Lung (tissue), 12 donors: ENCODE measurements around the gene ARL14EP. TPM values are rescaled to one million over a fixed set of nuclear protein-coding genes. Genes with fewer than 3 reads are reported as not detected.
A peak's percentile ranks its signal among the peaks of the same experiment; 100 is the strongest.

Experiments used
- ATAC-seq: fragments of 200-7000 bp; cut with Tn5 transposase; one replicate; pipeline ENCODE4 v1.9.1; 2020; ENCODE audit warnings: moderate number of reproducible peaks; ENCODE audit not compliant: insufficient read depth, low FRiP score
- DNase-seq, 3 donors: peaks; one replicate each; pipeline ENCODE4 v3.0.0-alpha.2; 2013 to 2017
- H3K27ac ChIP-seq, 2 donors: one replicate each; pipeline ENCODE4 v1.5.1; 2013; ENCODE audit warnings: mild to moderate bottlenecking in 2 of 2, moderate library complexity in 2 of 2, control low read depth in 1 of 2, inconsistent platforms in 1 of 2, low read depth in 1 of 2, low read length in 1 of 2
- H3K27me3 ChIP-seq, 3 donors: one replicate each; pipeline ENCODE4 v1.5.1; 2013; ENCODE audit warnings: low read length in 2 of 3; ENCODE audit not compliant: control insufficient read depth in 3 of 3, insufficient read depth in 3 of 3
- H3K36me3 ChIP-seq, 4 donors: one replicate each; pipeline ENCODE4 v1.5.1; 2013; ENCODE audit warnings: low read length in 4 of 4, mild to moderate bottlenecking in 1 of 4, moderate library complexity in 1 of 4; ENCODE audit not compliant: control insufficient read depth in 4 of 4, insufficient read depth in 4 of 4
- H3K4me1 ChIP-seq, 5 donors: one replicate each; pipeline ENCODE4 v1.5.1; 2013; ENCODE audit warnings: low read length in 5 of 5, mild to moderate bottlenecking in 2 of 5, moderate library complexity in 1 of 5; ENCODE audit not compliant: control insufficient read depth in 5 of 5, insufficient read depth in 5 of 5
- H3K4me3 ChIP-seq: one replicate; pipeline ENCODE4 v1.5.1; 2013; ENCODE audit warnings: mild to moderate bottlenecking, control low read depth, moderate library complexity
- H3K9ac ChIP-seq, 2 donors: one replicate each; pipeline ENCODE4 v1.5.1; 2013; ENCODE audit warnings: low read length in 2 of 2, control low read depth in 1 of 2; ENCODE audit not compliant: insufficient read depth in 1 of 2
- H3K9me3 ChIP-seq, 4 donors: one replicate each; pipeline ENCODE4 v1.5.1; 2013; ENCODE audit warnings: low read length in 3 of 4, mild to moderate bottlenecking in 1 of 4, moderate library complexity in 1 of 4; ENCODE audit not compliant: control insufficient read depth in 4 of 4, insufficient read depth in 3 of 4
- WGBS, 2 donors: extraction: QIAGEN DNeasy Blood & Tissue Kit; methylation state at CpG; one replicate each; pipeline ENCODE4 v1.1.7; 2013; 5-methylcytosine and 5-hydroxymethylcytosine counted together
- polyA plus RNA-seq, 2 donors: library from polyadenylated mRNA; stranded (reverse); fragments of 200-250 nt; gene quantifications; one replicate each; pipeline ENCODE4 v1.2.1, GENCODE V29; 2013
- total RNA-seq, 2 donors: library from RNA; depleted of rRNA in 1 of 2; stranded (reverse); fragments of >200 nt in 1 of 2; gene quantifications; one replicate each; pipeline ENCODE4 v1.2.1, GENCODE V29; 2014 to 2021
- TF ChIP-seq, protein P1 (sequence below): IDR thresholded peaks from 2 replicates; pipeline ENCODE4 v1.5.1; 2012; ENCODE audit warnings: mild to moderate bottlenecking; ENCODE audit errors: control extremely low read depth, extremely low read depth
- donor health status: control.
- donor health status: control.
- donor health status: Bipolar disorder and iron deficiency.
- donor health status: healthy.
- donor health status: DM: yes; HTN: yes; CAD: no.

Gene ARL14EP
- total and polyA plus RNA-seq, 4 donors = 8.3 to 29.4 (median 13.0) TPM

GRCh38 chr11:30346068-30346688 lies 23.3 kb downstream of the ARL14EP start:
- ATAC-seq = peak; percentile 58
- H3K4me1 ChIP-seq = peaks cover 0 to 3% (median 0%) of the 10 kb centered on the region in 5 donors
- H3K9me3 ChIP-seq = no peaks in the 10 kb centered on the region
- WGBS, 2 donors = 13 to 19% methylated on average over 5 of the region's 5 CpGs
- no peak overlapping the region for H3K27ac ChIP-seq
- TF ChIP-seq, protein P1, sequence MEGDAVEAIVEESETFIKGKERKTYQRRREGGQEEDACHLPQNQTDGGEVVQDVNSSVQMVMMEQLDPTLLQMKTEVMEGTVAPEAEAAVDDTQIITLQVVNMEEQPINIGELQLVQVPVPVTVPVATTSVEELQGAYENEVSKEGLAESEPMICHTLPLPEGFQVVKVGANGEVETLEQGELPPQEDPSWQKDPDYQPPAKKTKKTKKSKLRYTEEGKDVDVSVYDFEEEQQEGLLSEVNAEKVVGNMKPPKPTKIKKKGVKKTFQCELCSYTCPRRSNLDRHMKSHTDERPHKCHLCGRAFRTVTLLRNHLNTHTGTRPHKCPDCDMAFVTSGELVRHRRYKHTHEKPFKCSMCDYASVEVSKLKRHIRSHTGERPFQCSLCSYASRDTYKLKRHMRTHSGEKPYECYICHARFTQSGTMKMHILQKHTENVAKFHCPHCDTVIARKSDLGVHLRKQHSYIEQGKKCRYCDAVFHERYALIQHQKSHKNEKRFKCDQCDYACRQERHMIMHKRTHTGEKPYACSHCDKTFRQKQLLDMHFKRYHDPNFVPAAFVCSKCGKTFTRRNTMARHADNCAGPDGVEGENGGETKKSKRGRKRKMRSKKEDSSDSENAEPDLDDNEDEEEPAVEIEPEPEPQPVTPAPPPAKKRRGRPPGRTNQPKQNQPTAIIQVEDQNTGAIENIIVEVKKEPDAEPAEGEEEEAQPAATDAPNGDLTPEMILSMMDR = peak; percentile 28
- no peak overlapping the region for H3K4me3 ChIP-seq
- no peak overlapping the region for H3K9ac ChIP-seq
- no peaks in the 10 kb centered on the region for H3K36me3 ChIP-seq
- H3K27me3 ChIP-seq = no peaks in the 10 kb centered on the region
- DNase-seq = peak in 2 of 3 donors; percentile 85 to 89

DNA sequence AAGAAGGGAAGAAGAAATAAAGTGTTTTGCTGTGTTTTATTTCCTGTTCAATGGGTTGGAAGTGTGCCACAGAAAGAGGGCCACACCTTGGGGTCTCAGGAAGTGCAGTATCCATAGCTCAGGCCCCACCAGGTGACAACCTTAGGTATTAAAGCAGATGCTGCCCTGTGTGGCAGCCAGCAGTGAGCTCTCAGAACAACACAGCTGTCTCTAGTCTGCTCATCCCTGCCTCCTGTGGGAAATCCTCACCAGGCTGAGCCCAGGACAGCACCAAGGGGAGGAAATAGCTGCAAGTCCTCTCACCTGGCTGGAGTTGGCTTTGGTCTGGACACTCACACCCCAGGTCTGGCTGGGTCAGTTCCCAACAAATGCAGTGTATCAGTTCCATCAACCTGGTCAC lies 25.1 kb downstream of the ARL14EP start:
- DNase-seq (no peak), ATAC-seq (no peak)
- no peaks in the 10 kb centered on the region for H3K9me3 ChIP-seq
- no peak overlapping the region for H3K27ac ChIP-seq
- no peaks in the 10 kb centered on the region for H3K27me3 ChIP-seq
- TF ChIP-seq, protein P1 = no peak
- H3K4me3 ChIP-seq = no peak overlapping the region
- no peak overlapping the region for H3K9ac ChIP-seq
- no peaks in the 10 kb centered on the region for H3K36me3 ChIP-seq
- H3K4me1 ChIP-seq = peaks cover 0 to 3% (median 0%) of the 10 kb centered on the region in 5 donors

GRCh38 chr11:30349885-30350284 lies 27.0 kb downstream of the ARL14EP start:
- no peak overlapping the region for H3K9ac ChIP-seq
- H3K9me3 ChIP-seq = no peaks in the 10 kb centered on the region
- no peak for ATAC-seq
- no peak overlapping the region for H3K4me3 ChIP-seq
- WGBS, 2 donors = 89 to 90% methylated on average over 3 of the region's 3 CpGs
- H3K4me1 ChIP-seq = peaks cover 0 to 3% (median 0%) of the 10 kb centered on the region in 5 donors
- H3K36me3 ChIP-seq = no peaks in the 10 kb centered on the region
- no peaks in the 10 kb centered on the region for H3K27me3 ChIP-seq
- no peak for DNase-seq
- H3K27ac ChIP-seq = no peak overlapping the region
- TF ChIP-seq, protein P1 = no peak

DNA sequence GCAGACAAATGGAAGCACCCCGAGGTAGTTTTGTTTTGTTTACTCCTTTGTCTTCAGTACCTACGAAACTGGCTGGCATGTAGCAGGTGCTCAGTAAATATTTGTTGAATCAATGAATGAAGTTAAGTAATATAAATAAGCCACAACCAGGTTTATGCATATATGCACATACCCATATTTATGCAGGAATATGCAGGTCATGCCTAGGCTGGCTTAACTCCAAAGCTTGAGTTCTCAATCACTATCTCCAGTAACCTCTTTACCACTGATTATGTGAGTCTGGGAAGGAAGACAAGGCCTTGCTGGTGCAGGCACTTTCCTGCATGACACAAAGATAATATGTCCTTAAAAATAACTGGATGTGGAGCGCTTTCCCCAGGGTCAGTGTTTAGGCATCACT lies 27.5 kb downstream of the ARL14EP start:
- Histone ChIP-seq H3K9me3 (peaks cover 0 to 3% (median 0%) of the 10 kb centered on the region in 4 donors), H3K27me3 (no peaks in the 10 kb centered on the region), H3K9ac (no peak overlapping the region), H3K4me1 (peaks cover 0 to 3% (median 0%) of the 10 kb centered on the region in 5 donors), H3K4me3 (no peak overlapping the region), H3K36me3 (no peaks in the 10 kb centered on the region), H3K27ac (no peak overlapping the region)
- 75 to 86% methylated on average over 3 of the region's 3 CpGs for WGBS, 2 donors
- DNase-seq = no peak
- TF ChIP-seq, protein P1 = no peak
- ATAC-seq = no peak
